Measurements from ENCODE around the gene ARHGEF6. TPM values are rescaled to one million over a fixed set of nuclear protein-coding genes. Genes with fewer than 3 reads are reported as not detected.

ARHGEF6 gene
- total and polyA plus RNA-seq, 2 experiments from 2014 or later, result 2.5 to 6.0 TPM

DNA sequence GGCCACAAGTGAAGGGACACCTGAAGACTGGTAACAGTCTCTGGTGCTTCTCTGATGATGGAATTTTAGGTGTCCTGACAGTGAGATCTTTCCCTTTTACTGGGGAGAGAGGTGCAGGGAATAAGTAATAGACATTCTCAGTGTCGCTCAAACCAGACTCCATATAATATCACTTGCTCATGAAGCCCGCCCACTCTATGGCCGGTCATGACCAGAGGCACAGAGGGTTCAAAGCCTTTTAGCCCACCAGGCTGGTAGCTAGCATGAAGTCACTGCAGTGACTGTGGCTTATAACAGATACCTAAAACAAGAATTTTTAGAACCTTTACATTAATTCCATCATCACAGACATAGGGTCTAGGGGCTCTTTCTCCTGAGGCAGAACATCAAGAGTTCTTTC lies 129.9 kb downstream of the ARHGEF6 start:
- DNase-seq (ENCODE audit: low spot score) (no peak), ATAC-seq (no peak)
- Histone ChIP-seq H3K36me3 (ENCODE audit: insufficient read depth) (no peaks in the 10 kb centered on the region), H3K4me2 (no peak overlapping the region), H3K4me3 (no peak overlapping the region), H3K27ac (ENCODE audit: low read depth) (no peak overlapping the region), H3K9me2 (ENCODE audit: insufficient read depth) (no peaks in the 10 kb centered on the region), H3K79me2 (replicated peaks; ENCODE audit: insufficient read depth) (no peaks in the 10 kb centered on the region), H3K27me3 (ENCODE audit: insufficient read depth) (no peaks in the 10 kb centered on the region), H3F3A (replicated peaks; ENCODE audit: low read depth) (no peaks in the 10 kb centered on the region), H4K20me1 (replicated peaks; ENCODE audit: insufficient read depth) (no peaks in the 10 kb centered on the region), H3K4me1 (ENCODE audit: insufficient read depth) (peaks cover 14% of the 10 kb centered on the region), H2AFZ (no peak overlapping the region)
- no peaks in the 10 kb centered on the region for H3K27me3 Mint-ChIP-seq (ENCODE audit: insufficient read depth, low read depth, poor library complexity)
- H3K4me3 Mint-ChIP-seq, result no peak overlapping the region
- H3K4me1 Mint-ChIP-seq, result peaks cover 17% of the 10 kb centered on the region; the same call in 2 of the 3 replicates
- no peaks in the 10 kb centered on the region; the same call in 2 of the 3 replicates for H3K36me3 Mint-ChIP-seq (ENCODE audit: low read depth)
- no peak overlapping the region for H3K27ac Mint-ChIP-seq
- H3K9me3 Mint-ChIP-seq, result no peaks in the 10 kb centered on the region
- no peak for TF ChIP-seq EZH2phosphoT487 (IDR thresholded peaks at IDR 0.05; ENCODE audit: unreplicated experiment)
- TF ChIP-seq CTCF (conservative IDR thresholded peaks at IDR 0.05; ENCODE audit: low read depth in 2 of 2), result no peak
- TF ChIP-seq, protein P1, sequence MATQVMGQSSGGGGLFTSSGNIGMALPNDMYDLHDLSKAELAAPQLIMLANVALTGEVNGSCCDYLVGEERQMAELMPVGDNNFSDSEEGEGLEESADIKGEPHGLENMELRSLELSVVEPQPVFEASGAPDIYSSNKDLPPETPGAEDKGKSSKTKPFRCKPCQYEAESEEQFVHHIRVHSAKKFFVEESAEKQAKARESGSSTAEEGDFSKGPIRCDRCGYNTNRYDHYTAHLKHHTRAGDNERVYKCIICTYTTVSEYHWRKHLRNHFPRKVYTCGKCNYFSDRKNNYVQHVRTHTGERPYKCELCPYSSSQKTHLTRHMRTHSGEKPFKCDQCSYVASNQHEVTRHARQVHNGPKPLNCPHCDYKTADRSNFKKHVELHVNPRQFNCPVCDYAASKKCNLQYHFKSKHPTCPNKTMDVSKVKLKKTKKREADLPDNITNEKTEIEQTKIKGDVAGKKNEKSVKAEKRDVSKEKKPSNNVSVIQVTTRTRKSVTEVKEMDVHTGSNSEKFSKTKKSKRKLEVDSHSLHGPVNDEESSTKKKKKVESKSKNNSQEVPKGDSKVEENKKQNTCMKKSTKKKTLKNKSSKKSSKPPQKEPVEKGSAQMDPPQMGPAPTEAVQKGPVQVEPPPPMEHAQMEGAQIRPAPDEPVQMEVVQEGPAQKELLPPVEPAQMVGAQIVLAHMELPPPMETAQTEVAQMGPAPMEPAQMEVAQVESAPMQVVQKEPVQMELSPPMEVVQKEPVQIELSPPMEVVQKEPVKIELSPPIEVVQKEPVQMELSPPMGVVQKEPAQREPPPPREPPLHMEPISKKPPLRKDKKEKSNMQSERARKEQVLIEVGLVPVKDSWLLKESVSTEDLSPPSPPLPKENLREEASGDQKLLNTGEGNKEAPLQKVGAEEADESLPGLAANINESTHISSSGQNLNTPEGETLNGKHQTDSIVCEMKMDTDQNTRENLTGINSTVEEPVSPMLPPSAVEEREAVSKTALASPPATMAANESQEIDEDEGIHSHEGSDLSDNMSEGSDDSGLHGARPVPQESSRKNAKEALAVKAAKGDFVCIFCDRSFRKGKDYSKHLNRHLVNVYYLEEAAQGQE (IDR thresholded peaks at IDR 0.05; ENCODE audit: unreplicated experiment), result no peak
- no peak for TF ChIP-seq JUNB (IDR thresholded peaks at IDR 0.05; ENCODE audit: unreplicated experiment)
- no peak for TF ChIP-seq CREB1 (CRISPR knock-in tag; IDR thresholded peaks at IDR 0.05; ENCODE audit: low read depth)
- TF ChIP-seq, protein P2, sequence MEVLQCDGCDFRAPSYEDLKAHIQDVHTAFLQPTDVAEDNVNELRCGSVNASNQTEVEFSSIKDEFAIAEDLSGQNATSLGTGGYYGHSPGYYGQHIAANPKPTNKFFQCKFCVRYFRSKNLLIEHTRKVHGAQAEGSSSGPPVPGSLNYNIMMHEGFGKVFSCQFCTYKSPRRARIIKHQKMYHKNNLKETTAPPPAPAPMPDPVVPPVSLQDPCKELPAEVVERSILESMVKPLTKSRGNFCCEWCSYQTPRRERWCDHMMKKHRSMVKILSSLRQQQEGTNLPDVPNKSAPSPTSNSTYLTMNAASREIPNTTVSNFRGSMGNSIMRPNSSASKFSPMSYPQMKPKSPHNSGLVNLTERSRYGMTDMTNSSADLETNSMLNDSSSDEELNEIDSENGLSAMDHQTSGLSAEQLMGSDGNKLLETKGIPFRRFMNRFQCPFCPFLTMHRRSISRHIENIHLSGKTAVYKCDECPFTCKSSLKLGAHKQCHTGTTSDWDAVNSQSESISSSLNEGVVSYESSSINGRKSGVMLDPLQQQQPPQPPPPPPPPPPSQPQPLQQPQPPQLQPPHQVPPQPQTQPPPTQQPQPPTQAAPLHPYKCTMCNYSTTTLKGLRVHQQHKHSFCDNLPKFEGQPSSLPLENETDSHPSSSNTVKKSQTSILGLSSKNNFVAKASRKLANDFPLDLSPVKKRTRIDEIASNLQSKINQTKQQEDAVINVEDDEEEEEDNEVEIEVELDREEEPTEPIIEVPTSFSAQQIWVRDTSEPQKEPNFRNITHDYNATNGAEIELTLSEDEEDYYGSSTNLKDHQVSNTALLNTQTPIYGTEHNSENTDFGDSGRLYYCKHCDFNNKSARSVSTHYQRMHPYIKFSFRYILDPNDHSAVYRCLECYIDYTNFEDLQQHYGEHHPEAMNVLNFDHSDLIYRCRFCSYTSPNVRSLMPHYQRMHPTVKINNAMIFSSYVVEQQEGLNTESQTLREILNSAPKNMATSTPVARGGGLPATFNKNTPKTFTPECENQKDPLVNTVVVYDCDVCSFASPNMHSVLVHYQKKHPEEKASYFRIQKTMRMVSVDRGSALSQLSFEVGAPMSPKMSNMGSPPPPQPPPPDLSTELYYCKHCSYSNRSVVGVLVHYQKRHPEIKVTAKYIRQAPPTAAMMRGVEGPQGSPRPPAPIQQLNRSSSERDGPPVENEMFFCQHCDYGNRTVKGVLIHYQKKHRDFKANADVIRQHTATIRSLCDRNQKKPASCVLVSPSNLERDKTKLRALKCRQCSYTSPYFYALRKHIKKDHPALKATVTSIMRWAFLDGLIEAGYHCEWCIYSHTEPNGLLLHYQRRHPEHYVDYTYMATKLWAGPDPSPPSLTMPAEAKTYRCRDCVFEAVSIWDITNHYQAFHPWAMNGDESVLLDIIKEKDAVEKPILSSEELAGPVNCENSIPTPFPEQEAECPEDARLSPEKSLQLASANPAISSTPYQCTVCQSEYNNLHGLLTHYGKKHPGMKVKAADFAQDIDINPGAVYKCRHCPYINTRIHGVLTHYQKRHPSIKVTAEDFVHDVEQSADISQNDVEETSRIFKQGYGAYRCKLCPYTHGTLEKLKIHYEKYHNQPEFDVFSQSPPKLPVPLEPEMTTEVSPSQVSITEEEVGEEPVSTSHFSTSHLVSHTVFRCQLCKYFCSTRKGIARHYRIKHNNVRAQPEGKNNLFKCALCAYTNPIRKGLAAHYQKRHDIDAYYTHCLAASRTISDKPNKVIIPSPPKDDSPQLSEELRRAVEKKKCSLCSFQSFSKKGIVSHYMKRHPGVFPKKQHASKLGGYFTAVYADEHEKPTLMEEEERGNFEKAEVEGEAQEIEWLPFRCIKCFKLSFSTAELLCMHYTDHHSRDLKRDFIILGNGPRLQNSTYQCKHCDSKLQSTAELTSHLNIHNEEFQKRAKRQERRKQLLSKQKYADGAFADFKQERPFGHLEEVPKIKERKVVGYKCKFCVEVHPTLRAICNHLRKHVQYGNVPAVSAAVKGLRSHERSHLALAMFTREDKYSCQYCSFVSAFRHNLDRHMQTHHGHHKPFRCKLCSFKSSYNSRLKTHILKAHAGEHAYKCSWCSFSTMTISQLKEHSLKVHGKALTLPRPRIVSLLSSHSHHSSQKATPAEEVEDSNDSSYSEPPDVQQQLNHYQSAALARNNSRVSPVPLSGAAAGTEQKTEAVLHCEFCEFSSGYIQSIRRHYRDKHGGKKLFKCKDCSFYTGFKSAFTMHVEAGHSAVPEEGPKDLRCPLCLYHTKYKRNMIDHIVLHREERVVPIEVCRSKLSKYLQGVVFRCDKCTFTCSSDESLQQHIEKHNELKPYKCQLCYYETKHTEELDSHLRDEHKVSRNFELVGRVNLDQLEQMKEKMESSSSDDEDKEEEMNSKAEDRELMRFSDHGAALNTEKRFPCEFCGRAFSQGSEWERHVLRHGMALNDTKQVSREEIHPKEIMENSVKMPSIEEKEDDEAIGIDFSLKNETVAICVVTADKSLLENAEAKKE (CRISPR knock-in tag; IDR thresholded peaks at IDR 0.05), result no peak
- no peak for TF ChIP-seq ZNF331 (CRISPR knock-in tag; IDR thresholded peaks at IDR 0.05; ENCODE audit: low read depth)
- no peak for TF ChIP-seq ZNF114 (CRISPR knock-in tag; IDR thresholded peaks at IDR 0.05)
- TF ChIP-seq, protein P3, sequence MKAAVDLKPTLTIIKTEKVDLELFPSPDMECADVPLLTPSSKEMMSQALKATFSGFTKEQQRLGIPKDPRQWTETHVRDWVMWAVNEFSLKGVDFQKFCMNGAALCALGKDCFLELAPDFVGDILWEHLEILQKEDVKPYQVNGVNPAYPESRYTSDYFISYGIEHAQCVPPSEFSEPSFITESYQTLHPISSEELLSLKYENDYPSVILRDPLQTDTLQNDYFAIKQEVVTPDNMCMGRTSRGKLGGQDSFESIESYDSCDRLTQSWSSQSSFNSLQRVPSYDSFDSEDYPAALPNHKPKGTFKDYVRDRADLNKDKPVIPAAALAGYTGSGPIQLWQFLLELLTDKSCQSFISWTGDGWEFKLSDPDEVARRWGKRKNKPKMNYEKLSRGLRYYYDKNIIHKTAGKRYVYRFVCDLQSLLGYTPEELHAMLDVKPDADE (IDR thresholded peaks at IDR 0.05), result no peak
- TF ChIP-seq STAT1 (IDR thresholded peaks at IDR 0.05; ENCODE audit: unreplicated experiment), result no peak

Data from GM23338 (cell line).